Tongue (tissue), 2 donors: ENCODE data around the gene MORN4. TPM values are rescaled to one million over a fixed set of nuclear protein-coding genes. Genes with fewer than 3 reads are reported as not detected.
A peak's percentile ranks its signal among the peaks of the same experiment; 100 is the strongest.

Source experiments
- DNase-seq: peaks from one replicate; pipeline ENCODE4 v3.0.0-alpha.2; 2015
- total RNA-seq: library from RNA; depleted of rRNA; stranded (reverse); fragments of >200 nt; gene quantifications from one replicate; pipeline ENCODE4 v1.2.3, GENCODE V29; 2014

Gene MORN4
- total RNA-seq, 1 donor from 2014 or later, result 5.6 TPM

- no peak for DNase-seq
Observed at GRCh38 chr10:97573021-97573420, 60.3 kb downstream of the MORN4 start.

- peak; percentile 85 for DNase-seq
Observed at GRCh38 chr10:97572214-97572989, 60.9 kb downstream of the MORN4 start, which contains the start of gene ANKRD2. ANKRD2 (plus strand) TSS chr10:97572779; CDS start chr10:97572789, 10 bp downstream.

- DNase-seq, result no peak
Observed at GRCh38 chr10:97571622-97572021, 61.7 kb downstream of the MORN4 start.

- DNase-seq, result peak; percentile 93
Observed at GRCh38 chr10:97570789-97571471, 62.4 kb downstream of the MORN4 start.

GRCh38 chr10:97570146-97570788 is 63.0 kb downstream of the MORN4 start:
- DNase-seq, result no peak

- DNase-seq, result no peak
Observed at GRCh38 chr10:97567891-97568290, 65.4 kb downstream of the MORN4 start.

- DNase-seq, result no peak
Observed at GRCh38 chr10:97566336-97566996, 66.8 kb downstream of the MORN4 start.

GRCh38 chr10:97564776-97565175 is 68.5 kb downstream of the MORN4 start:
- DNase-seq, result no peak

Other genes starting within 250 kb of the MORN4 start
- gene RRP12, start 232.2 kb downstream of the MORN4 start, total RNA-seq, result 18.6 TPM
- 114 TPM for gene PGAM1, start 207.3 kb downstream of the MORN4 start, total RNA-seq
- gene EXOSC1, start 187.5 kb downstream of the MORN4 start, total RNA-seq, result 22.5 TPM
- gene ZDHHC16, start 187.3 kb downstream of the MORN4 start, total RNA-seq, result 35.9 TPM
- 127 TPM for gene MMS19, start 135.1 kb downstream of the MORN4 start, total RNA-seq
- 25.1 TPM for gene UBTD1, start 134.6 kb downstream of the MORN4 start, total RNA-seq
- 29.7 TPM for gene ANKRD2, start 60.7 kb downstream of the MORN4 start, total RNA-seq
- gene HOGA1, start 49.1 kb downstream of the MORN4 start, total RNA-seq, result 7.3 TPM
- gene C10orf62, start 43.8 kb downstream of the MORN4 start, total RNA-seq, result 0.82 TPM
- gene PI4K2A, start 7.2 kb upstream of the MORN4 start, total RNA-seq, result 8.2 TPM
- gene AVPI1, start 53.7 kb upstream of the MORN4 start, total RNA-seq, result 12.6 TPM
- 24.8 TPM for gene MARVELD1, start 80.2 kb upstream of the MORN4 start, total RNA-seq
- 18.1 TPM for gene ZFYVE27, start 103.6 kb upstream of the MORN4 start, total RNA-seq
- gene SFRP5, start 138.5 kb upstream of the MORN4 start, total RNA-seq, result 6.9 TPM
- gene GOLGA7B, start 216.3 kb upstream of the MORN4 start, total RNA-seq, result 0.10 TPM